Adrenal gland (tissue), 12 donors: ENCODE data around the gene COX7A2L. TPM values are rescaled to one million over a fixed set of nuclear protein-coding genes. Genes with fewer than 3 reads are reported as not detected.

ENCODE experiments used
- DNase-seq, 7 donors: peaks; one replicate each; pipeline ENCODE4 v3.0.0-alpha.2; 2019 to 2020
- H3K27ac ChIP-seq, 5 donors: fragments of 200-600 bp; sonication (generic) in 4 of 5; 1 replicate in 3 of 5; 2 replicates in 2 of 5; pipeline versions ENCODE4 v1.5.1 to v1.8.0; 2016 to 2020; ENCODE audit warnings: mild to moderate bottlenecking in 1 of 5
- H3K27me3 ChIP-seq: fragments of 200-600 bp; 2 replicates; pipeline ENCODE4 v1.8.0; 2021
- H3K36me3 ChIP-seq, 2 donors: fragments of 200-600 bp; replicated peaks in 1 of 2; 1 replicate in 1 of 2; 2 replicates in 1 of 2; pipeline versions ENCODE4 v1.5.1 to v1.8.0; 2018 to 2022
- H3K4me1 ChIP-seq, 2 donors: fragments of 200-600 bp; replicated peaks in 1 of 2; 1 replicate in 1 of 2; 2 replicates in 1 of 2; pipeline versions ENCODE4 v1.5.1 to v1.8.0; 2018 to 2021
- H3K4me3 ChIP-seq, 4 donors: fragments of 200-600 bp; sonication (generic) in 3 of 4; one replicate each; pipeline ENCODE4 v1.5.1; 2016 to 2018
- H3K9me3 ChIP-seq, 3 donors: fragments of 200-600 bp; sonication (generic) in 1 of 3; replicated peaks in 1 of 3; 1 replicate in 2 of 3; 2 replicates in 1 of 3; pipeline versions ENCODE4 v1.5.1 to v1.8.0; 2016 to 2021
- POLR2A ChIP-seq, 2 donors: fragments of 450-650 bp; IDR thresholded peaks; one replicate each; pipeline ENCODE4 v1.6.1; 2017; ENCODE audit warnings: antibody characterized with exemption in 2 of 2, mild to moderate bottlenecking in 2 of 2, moderate library complexity in 1 of 2
- WGBS, 4 donors: extraction: QIAGEN DNeasy Blood & Tissue Kit in 2 of 4; methylation state at CpG; one replicate each; pipeline versions ENCODE4 v1.1.5 to v1.1.7; 2013 to 2017; 5-methylcytosine and 5-hydroxymethylcytosine counted together
- intact Hi-C, 2 donors: fragments of 100-400 bp; cut with DNase I; formaldehyde crosslinking; loops; one replicate each; pipeline versions ENCODE4 v1.14.1 to v1.15.0; 2022 to 2023
- polyA plus RNA-seq, 3 donors: library from polyadenylated mRNA; stranded (reverse); fragments of 200-250 nt in 2 of 3; fragments of 350-450 nt in 1 of 3; fragmentation: Illumina TruSeq in 1 of 3; extraction: RNeasy Lipid Tissue Mini Kit (QIAGEN cat#74804) in 1 of 3; gene quantifications; one replicate each; pipeline ENCODE4 v1.2.3, GENCODE V29; 2013 to 2014
- total RNA-seq, 9 donors: library from RNA; depleted of rRNA in 4 of 9; stranded (reverse); fragments of >200 nt in 4 of 9; fragments of 120-200 nt in 1 of 9; fragmentation: NEBNext Ultra II Directional in 1 of 9; extraction: Animal tissue kit (Norgen Biotek cat#: 25700) in 1 of 9; gene quantifications; one replicate each; pipeline versions ENCODE4 v1.1.0 to v1.2.4, GENCODE V29; 2013 to 2023
- TF ChIP-seq, protein P1 (sequence below), 6 experiments: fragments of 450-650 bp in 4 of 6; fragments of 200-600 bp in 2 of 6; sonication (generic) in 1 of 6; IDR thresholded peaks; 1 replicate in 5 of 6; 2 replicates in 1 of 6; pipeline versions ENCODE4 v1.5.1 to v1.8.0; 2016 to 2021; ENCODE audit warnings: antibody characterized with exemption in 6 of 6, mild to moderate bottlenecking in 2 of 6, moderate library complexity in 1 of 6
- donor health status: healthy with polysubstance abuse.
- donor health status: Bipolar disorder and iron deficiency.
- donor health status: DM: yes; HTN: yes; CAD: no.
- donor health status: DM: no; HTN: no; CAD: no.
- donor health status: DM: no; HTN: no; CAD: no.
- donor health status: DM: yes; HTN: yes; CAD: no.

The COX7A2L gene
- total and polyA plus RNA-seq, 12 donors, result 124 to 446 (median 291) TPM

DNA sequence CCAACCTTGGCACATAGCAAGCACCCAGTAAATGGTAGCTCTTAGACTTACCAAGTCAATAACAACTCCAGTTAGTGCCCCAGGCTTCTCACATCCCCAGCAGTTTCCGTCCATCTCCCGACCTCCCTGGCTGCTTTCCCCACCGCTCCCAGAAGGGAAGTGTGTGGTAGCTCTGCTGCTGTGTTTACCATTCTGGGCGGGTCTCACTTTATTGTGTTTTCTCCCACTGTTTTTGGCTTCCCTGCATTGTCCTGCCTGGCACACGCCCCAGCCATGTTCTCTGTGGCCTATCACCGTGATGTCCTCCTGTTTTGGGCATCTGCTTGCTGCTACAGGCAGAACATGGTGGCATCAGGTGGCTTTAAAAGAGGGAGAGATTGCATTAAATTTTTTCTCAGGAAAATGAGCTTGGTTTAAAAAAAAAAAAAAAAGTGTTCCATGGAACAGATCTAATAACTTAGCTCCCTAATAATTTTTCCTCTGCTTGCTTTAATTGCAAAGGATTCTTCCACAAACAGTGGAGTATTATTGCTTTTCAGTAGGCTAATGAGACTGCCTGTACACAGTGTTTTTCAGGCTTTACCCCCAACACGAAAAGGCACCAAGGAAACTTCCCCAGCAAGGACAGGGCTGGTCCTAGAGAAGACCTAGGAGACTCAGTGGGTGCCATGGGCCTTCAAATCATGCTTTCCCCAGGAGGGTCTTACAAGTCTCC, 8.0 kb upstream of the COX7A2L start:
- Histone ChIP-seq H3K4me1 (peaks cover 18 to 20% of the 10 kb centered on the region in 2 donors), H3K27me3 (no peaks in the 10 kb centered on the region), H3K4me3 (no peak overlapping the region), H3K36me3 (no peaks in the 10 kb centered on the region), H3K27ac (no peak overlapping the region), H3K9me3 (no peaks in the 10 kb centered on the region)
- WGBS, 4 donors, result 79 to 88% (median 86%) methylated on average over 7 of the region's 7 CpGs
- TF ChIP-seq, protein P1, sequence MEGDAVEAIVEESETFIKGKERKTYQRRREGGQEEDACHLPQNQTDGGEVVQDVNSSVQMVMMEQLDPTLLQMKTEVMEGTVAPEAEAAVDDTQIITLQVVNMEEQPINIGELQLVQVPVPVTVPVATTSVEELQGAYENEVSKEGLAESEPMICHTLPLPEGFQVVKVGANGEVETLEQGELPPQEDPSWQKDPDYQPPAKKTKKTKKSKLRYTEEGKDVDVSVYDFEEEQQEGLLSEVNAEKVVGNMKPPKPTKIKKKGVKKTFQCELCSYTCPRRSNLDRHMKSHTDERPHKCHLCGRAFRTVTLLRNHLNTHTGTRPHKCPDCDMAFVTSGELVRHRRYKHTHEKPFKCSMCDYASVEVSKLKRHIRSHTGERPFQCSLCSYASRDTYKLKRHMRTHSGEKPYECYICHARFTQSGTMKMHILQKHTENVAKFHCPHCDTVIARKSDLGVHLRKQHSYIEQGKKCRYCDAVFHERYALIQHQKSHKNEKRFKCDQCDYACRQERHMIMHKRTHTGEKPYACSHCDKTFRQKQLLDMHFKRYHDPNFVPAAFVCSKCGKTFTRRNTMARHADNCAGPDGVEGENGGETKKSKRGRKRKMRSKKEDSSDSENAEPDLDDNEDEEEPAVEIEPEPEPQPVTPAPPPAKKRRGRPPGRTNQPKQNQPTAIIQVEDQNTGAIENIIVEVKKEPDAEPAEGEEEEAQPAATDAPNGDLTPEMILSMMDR (IDR thresholded peaks at IDR 0.05), result no peak
- TF ChIP-seq POLR2A (IDR thresholded peaks at IDR 0.05), result no peak
- DNase-seq, result no peak
- intact Hi-C loops, result no loop called here

GRCh38 chr2:42367835-42368234, 6.8 kb upstream of the COX7A2L start:
- Histone ChIP-seq H3K4me1 (peaks cover 18 to 20% of the 10 kb centered on the region in 2 donors), H3K36me3 (no peaks in the 10 kb centered on the region), H3K9me3 (no peaks in the 10 kb centered on the region), H3K27ac (no peak overlapping the region), H3K27me3 (no peaks in the 10 kb centered on the region), H3K4me3 (no peak overlapping the region)
- TF ChIP-seq, protein P1 (IDR thresholded peaks at IDR 0.05), result no peak
- no peak for TF ChIP-seq POLR2A (IDR thresholded peaks at IDR 0.05)
- 40 to 48% (median 44%) methylated on average over 3 of the region's 3 CpGs for WGBS, 4 donors
- DNase-seq, result no peak
- intact Hi-C loops, result no loop called here

DNA sequence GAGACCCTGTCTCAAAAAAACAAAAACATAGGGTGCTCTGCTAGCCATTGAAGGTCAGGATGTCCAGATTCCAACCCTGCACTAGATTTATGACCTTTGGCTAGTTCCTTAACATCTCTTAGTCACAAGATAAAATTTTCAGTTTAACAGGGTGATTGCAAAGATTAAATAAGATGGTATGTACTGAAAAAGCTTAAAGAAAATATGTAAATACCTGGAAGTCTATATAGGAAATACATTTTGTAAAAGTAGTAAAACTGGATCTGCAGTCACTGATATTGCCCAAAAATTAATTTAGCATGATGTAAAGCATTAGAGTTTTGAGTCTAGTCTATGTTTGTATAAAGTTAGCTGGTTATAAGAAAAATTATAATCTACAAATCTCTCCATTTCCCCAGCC, 5.4 kb upstream of the COX7A2L start:
- no peak overlapping the region for H3K4me3 ChIP-seq
- H3K27ac ChIP-seq, result no peak overlapping the region
- no peaks in the 10 kb centered on the region for H3K27me3 ChIP-seq
- intact Hi-C loops, result no loop called here
- TF ChIP-seq POLR2A (IDR thresholded peaks at IDR 0.05), result no peak
- TF ChIP-seq, protein P1 (IDR thresholded peaks at IDR 0.05), result no peak
- H3K4me1 ChIP-seq, result peaks cover 18 to 19% of the 10 kb centered on the region in 2 donors
- DNase-seq, result no peak
- H3K9me3 ChIP-seq, result no peaks in the 10 kb centered on the region
- no peaks in the 10 kb centered on the region for H3K36me3 ChIP-seq

GRCh38 chr2:42364658-42365057, 3.6 kb upstream of the COX7A2L start:
- 80 to 92% (median 84%) methylated on average over 3 of the region's 3 CpGs for WGBS, 4 donors
- peaks cover 22% of the 10 kb centered on the region in 2 donors for H3K4me1 ChIP-seq
- TF ChIP-seq, protein P1 (IDR thresholded peaks at IDR 0.05), result no peak
- no peak for TF ChIP-seq POLR2A (IDR thresholded peaks at IDR 0.05)
- H3K27ac ChIP-seq, result no peak overlapping the region
- no peak for DNase-seq
- no peaks in the 10 kb centered on the region for H3K36me3 ChIP-seq
- intact Hi-C loops, result no loop called here
- no peaks in the 10 kb centered on the region for H3K9me3 ChIP-seq
- no peaks in the 10 kb centered on the region for H3K27me3 ChIP-seq
- H3K4me3 ChIP-seq, result no peak overlapping the region
